HG03196 (cell line): ENCODE measurements around the gene KCNH6.

ENCODE experiments used
- ATAC-seq: cut with Tn5 transposase; IDR thresholded peaks from one replicate; pipeline ENCODE4 v1.9.1; 2021; ENCODE audit not compliant: unreplicated experiment

The KCNH6 gene

GRCh38 chr17:63550817-63551639, 27.9 kb downstream of the KCNH6 start:
- no peak for ATAC-seq

- no peak for ATAC-seq
These were observed 29.1 kb downstream of the KCNH6 start for GRCh38 chr17:63552211-63552610.

GRCh38 chr17:63555500-63556156, 32.5 kb downstream of the KCNH6 start:
- ATAC-seq = no peak

GRCh38 chr17:63557416-63557815, 34.3 kb downstream of the KCNH6 start:
- ATAC-seq = no peak

DNA sequence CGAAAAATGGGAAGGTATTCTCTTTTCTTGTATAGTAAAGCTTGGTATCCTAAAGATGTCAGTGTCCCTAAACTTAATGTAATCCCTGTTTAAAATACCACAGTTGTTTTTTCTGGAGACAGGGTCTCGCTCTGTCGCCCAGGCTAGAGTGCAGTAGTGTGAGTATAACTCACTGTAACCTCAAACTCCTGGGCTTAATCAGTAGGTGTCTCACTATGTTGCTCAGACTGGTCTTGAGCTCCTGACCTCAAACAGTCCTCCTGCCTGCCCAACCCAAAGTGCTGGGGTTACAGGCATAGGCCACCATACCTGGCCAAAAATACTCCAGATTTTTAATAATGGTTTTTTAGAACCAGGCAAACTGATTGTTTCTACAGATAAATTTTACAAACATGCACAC, 35.3 kb downstream of the KCNH6 start:
- no peak for ATAC-seq

DNA sequence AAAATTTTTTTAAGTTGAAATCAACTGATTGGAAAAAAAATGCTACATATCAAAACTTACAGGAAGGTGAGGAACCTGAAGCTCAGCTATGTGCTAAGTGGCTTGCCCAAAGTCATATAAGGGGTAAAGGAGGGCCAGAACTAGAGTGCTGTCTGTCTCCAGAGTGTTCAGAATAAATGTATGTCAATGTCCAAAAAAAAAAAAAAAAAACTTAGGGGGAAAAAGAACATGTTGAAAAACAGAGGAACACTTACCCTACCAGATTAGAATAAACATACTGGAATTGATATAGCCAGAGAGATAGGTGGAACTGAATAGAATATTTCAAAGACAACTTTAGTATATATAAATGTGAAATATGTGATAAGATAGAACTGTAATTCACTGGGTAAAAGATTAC, 38.7 kb downstream of the KCNH6 start:
- ATAC-seq = no peak

GRCh38 chr17:63563339-63563738, 40.2 kb downstream of the KCNH6 start:
- no peak for ATAC-seq

GRCh38 chr17:63564562-63564961, 41.4 kb downstream of the KCNH6 start:
- no peak for ATAC-seq

DNA sequence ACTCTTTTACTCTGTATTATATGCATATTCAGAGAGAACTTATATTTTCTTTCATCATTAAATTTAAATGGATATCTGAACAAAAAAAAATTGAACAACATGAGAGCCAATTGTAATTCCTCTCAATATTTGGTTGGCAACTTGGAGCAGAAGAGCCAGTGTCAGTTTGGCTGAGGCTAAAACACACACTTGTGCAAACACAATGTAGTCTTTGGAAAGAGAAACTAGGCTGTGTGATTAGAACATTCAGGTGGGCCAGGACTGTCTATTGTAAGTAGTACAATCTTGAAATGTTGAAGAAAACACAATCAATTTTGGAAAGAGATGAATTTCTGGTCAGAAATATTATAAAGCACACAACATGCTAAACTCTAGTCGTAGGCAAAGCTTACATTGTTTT, 44.1 kb downstream of the KCNH6 start:
- no peak for ATAC-seq

DNA sequence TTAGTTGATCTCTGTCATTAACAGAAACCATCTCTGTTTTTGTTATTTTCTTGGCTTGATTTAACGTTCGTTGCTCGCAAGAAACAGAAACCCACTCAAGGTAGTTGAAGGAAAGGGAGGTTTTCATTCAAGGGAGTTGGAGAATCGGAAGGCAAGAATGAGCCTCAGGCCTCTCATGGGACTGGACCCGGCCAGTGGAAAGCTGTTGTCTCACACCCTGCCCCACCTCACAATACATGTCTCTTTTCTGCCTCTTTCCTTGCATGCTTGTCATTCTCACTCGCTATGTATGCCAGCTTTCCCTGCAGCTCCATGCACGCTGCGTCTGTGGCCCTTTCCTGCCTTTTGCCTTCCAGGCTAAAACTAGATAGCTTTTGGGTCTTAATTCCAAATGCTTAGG, 45.4 kb downstream of the KCNH6 start:
- ATAC-seq = no peak

DNA sequence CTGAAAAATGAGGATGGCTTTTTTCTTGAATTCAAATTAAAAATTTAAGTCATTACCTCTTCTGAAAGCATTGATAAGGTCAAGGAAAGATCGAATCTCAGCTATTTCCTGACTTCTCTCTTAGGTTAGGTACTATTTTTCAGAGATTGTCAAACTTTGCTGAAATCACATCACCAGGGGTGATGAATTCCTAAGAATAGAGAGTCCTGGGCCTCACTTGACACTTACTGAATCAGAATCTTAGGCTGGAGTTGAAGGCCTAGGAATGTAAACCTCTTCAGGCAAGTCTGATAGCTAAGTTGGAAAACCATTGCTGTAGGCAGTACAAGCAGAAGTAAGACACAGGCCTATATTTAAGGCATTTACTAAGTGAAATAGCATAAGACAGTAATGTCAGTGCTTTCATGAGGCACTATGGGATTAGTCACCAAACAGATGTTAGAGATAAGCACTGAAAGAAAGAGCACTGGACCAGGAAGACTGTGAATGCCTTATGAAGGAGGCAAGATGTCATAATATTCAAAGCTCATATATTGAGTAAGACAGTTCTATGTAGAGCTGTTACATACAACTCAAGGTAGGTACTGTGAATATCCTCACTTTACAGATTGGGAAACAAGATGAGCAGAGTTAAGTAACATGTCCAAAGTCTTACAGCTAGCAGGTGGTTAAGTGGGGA, 48.6 kb downstream of the KCNH6 start:
- no peak for ATAC-seq

GRCh38 chr17:63573634-63574033, 50.5 kb downstream of the KCNH6 start:
- ATAC-seq = no peak

DNA sequence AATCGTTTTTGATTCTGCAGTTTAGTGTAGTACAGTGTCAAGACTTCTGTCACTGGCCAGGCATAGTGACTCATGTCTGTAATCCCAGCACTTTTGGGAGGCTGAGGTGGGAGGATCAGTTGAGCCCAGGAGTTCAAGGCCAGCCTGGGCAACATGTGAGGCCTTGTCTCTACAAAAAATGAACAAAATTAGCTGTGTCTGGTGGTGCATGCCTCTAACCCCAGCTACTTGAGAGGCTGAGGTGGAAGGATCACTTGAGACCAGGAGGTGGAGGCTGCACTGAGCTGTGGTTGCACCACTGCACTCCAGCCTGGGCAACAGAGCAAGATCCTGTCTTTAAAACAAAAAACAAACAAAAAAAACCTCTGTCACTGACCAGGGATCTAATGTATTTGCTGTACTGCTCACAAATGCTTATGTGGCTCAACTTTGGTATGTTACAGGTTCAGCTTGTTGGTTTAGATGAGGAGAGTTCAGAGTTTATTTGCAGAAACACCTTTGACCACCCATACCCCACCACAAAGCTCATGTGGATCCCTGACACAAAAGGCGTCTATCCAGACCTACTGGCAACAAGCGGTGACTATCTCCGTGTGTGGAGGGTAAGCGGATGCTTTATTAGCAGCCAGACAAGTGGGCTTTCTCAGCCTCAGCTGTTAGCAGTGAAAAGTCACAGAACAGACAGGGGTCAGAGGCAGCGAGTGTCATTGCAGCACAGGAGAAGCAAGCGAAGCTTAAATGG, 55.0 kb downstream of the KCNH6 start:
- no peak for ATAC-seq

DNA sequence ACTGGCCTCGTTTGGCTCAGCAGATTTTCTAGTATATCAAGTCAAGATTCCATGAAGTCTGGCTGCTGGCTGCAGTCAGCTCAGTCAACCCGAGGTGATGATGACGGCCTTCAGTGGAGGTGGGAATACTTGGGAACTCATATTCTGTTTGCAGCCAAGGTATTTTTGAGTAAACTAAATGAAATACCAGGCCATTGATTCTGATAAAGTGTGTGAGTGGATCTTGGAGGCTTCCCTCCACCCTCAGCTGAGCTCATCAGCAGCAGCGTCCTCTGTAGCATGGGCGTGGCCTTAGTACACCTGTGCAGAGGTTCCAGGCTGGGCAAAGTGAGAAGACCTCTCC, 55.6 kb downstream of the KCNH6 start:
- no peak for ATAC-seq

DNA sequence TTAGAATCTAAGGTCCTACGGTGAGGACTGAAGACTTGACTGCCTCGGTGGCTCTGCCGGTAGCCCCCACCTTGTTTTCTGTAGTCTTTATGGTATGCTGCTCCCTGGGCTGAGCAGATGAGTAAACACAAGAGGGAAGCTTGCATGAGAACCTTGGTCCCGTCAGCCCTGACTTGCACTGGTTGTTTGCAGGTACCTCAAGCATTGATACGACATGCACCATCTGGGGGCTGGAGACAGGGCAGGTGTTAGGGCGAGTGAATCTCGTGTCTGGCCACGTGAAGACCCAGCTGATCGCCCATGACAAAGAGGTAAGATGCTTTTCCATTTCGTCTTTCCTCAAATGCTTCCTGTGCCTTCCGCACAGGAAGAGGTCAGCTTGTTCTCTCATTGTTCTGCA, 56.5 kb downstream of the KCNH6 start:
- ATAC-seq = no peak

GRCh38 chr17:63587770-63588169, 64.6 kb downstream of the KCNH6 start:
- ATAC-seq = no peak

DNA sequence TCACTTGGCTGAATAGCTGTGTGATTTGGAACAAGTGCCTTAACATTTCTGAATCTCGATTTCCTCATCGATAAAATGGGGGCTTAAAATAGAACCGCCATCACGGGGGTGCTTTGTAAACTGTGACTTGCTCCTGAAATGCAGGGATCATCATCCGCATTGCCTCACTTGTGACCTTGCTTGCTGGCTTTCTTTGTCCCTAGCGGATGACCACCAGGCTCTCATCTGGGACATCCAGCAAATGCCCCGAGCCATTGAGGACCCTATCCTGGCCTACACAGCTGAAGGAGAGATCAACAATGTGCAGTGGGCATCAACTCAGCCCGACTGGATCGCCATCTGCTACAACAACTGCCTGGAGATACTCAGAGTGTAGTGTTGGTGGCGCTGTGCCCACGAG, 65.6 kb downstream of the KCNH6 start:
- ATAC-seq = no peak

DNA sequence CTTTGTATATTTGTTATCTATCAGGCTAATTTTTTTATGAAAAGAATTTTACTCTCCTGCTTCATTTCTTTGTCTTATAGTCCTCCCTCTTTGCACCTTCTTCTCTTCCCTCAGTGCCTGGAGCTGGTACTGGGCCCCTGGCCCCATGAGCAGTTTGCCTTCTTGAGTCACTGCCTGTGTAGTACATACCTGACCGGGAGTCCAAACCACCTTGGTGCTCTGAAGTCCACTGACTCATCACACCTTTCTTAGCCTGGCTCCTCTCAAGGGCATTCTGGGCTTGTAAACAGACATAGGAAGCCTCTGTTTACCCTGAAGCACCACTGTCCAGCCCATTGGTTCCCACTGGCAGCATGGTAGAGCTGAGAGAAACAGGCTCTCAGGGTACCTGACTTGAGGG, 66.5 kb downstream of the KCNH6 start:
- no peak for ATAC-seq

DNA sequence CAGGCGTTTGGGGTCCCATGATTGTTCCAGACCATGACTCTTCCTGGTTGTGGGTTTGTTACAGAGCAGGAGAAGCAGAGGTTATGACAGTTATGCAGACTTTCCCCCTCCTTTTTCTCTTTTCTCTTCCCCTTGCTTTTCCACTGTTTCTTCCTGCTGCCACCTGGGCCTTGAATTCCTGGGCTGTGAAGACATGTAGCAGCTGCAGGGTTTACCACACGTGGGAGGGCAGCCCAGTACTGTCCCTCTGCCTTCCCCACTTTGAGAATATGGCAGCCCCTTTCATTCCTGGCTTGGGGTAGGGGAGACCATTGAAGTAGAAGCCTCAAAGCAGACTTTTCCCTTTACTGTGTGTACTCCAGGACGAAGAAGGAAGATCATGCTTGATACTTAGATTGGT, 69.6 kb downstream of the KCNH6 start:
- no peak for ATAC-seq

GRCh38 chr17:63595132-63595531, 72.0 kb downstream of the KCNH6 start:
- ATAC-seq = no peak
